AG04449 (cell line): ENCODE measurements around the gene SMARCD1.

Source experiments
- CTCF ChIA-PET: fragments of 350-600 bp; formaldehyde crosslinking; extraction: SDS; loops from one replicate; lab custom pipeline; 2021; ENCODE audit warnings: antibody characterized with exemption; lab: Yijun Ruan, JAX
- POLR2A ChIA-PET: fragments of 400-600, 350-600 bp; formaldehyde crosslinking; extraction: SDS; loops from one replicate; lab custom pipeline; 2020; ENCODE audit warnings: antibody characterized with exemption, inconsistent platforms; lab: Yijun Ruan, JAX
- DNase-seq: peaks from one replicate; pipeline ENCODE4 v3.0.0-alpha.2; 2010; ENCODE audit warnings: low read depth, low spot score
- H3K4me3 ChIP-seq: 2 replicates; pipeline ENCODE4 v1.5.1; 2011; ENCODE audit warnings: low read depth, mild to moderate bottlenecking, control low read depth, low read length
- TF ChIP-seq, protein P1 (sequence below): IDR thresholded peaks from one replicate; pipeline ENCODE4 v1.5.1; 2011; ENCODE audit warnings: mild to moderate bottlenecking, moderate library complexity, low read length, control low read depth, inconsistent platforms; ENCODE audit not compliant: insufficient read depth; ENCODE audit errors: missing control alignments

SMARCD1 gene

DNA sequence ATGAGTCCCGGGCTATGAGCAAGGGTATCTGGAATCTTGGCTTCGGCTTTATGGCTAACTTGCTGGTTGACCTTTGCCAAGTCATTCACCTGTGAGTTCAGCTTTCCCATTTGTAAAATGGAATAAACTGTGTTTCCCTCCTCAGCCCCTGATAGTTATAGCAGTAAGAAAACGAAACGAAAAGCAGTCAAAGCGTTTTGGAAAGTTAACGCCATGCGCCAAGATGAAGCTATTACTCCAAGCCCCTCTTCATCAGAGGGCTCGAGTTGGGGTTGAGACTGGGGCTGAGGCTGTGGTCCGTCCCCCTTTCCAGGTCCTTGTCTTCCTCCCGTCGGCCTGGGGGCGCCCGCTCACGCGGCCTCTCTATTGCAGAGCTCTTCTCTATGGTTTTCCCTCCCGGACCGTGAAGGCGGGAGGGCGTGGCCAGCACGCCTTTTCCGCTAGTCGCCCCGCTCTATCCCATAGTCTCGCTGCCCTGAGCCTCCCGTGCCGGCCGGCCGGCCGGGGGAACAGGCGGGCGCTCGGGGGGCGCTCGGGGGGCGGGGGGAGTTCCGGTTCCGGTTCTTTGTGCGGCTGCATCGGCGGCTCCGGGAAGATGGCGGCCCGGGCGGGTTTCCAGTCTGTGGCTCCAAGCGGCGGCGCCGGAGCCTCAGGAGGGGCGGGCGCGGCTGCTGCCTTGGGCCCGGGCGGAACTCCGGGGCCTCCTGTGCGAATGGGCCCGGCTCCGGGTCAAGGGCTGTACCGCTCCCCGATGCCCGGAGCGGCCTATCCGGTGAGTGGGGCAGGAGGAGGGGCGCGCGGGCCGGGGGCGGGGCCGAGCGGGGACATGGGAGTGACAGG lies at the start of gene SMARCD1:
SMARCD1 (plus strand) TSS at position 568 of the 840 bp plus-strand sequence; CDS start at position 596, 28 bp downstream.
- POLR2A ChIA-PET: interaction anchor here (0.6 to 1.5 kb wide), 9 partner anchors 14 to 218 kb away, joined by 3 to 9 read pairs (median 3); partner anchors contain the start of genes CERS5 and COX14
- CTCF ChIA-PET: interaction anchor here (0.8 to 12.4 kb wide), 20 partner anchors 11 to 614 kb away, joined by 3 to 244 read pairs (median 6); partner anchors contain the start of genes AQP6, COX14 and GPD1
- TF ChIP-seq, protein P1, sequence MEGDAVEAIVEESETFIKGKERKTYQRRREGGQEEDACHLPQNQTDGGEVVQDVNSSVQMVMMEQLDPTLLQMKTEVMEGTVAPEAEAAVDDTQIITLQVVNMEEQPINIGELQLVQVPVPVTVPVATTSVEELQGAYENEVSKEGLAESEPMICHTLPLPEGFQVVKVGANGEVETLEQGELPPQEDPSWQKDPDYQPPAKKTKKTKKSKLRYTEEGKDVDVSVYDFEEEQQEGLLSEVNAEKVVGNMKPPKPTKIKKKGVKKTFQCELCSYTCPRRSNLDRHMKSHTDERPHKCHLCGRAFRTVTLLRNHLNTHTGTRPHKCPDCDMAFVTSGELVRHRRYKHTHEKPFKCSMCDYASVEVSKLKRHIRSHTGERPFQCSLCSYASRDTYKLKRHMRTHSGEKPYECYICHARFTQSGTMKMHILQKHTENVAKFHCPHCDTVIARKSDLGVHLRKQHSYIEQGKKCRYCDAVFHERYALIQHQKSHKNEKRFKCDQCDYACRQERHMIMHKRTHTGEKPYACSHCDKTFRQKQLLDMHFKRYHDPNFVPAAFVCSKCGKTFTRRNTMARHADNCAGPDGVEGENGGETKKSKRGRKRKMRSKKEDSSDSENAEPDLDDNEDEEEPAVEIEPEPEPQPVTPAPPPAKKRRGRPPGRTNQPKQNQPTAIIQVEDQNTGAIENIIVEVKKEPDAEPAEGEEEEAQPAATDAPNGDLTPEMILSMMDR: peak; percentile 72
- DNase-seq: no peak
- H3K4me3 ChIP-seq: peak within 1 kb of the TSS; percentile 84

DNA sequence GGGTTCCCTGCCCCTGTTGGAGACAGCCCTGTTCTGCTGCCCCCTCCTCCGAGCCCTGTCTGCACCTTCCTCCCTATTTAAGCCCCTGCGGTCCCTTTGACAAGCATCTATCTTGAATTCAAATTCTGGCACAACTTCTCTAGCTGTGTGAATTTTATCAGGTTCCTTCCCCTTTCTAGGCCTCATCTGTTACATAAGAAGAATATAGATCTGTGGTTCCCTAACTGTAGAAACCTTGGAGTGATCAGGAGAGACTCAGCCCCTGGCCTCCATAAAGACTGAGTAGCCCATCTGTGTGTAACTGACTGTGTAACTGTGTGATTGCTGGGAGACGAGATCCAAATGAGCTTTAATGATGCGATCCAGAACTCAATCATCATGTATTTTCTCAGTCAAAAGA lies 46.8 kb upstream of the SMARCD1 start:
- POLR2A ChIA-PET: no interaction called here
- TF ChIP-seq, protein P1: no peak
- no peak overlapping the region for H3K4me3 ChIP-seq
- no peak for DNase-seq
- CTCF ChIA-PET: interaction anchor here (0.6 to 11.0 kb wide), 28 partner anchors 8 to 258 kb away, joined by 3 to 254 read pairs (median 10); partner anchors contain the start of genes AQP6, RACGAP1 and SMARCD1

- no peak for DNase-seq
- H3K4me3 ChIP-seq: no peak overlapping the region
- TF ChIP-seq, protein P1: peak; percentile 90
- ChIA-PET CTCF (interaction anchor here (0.6 to 11.0 kb wide), 32 partner anchors 9 to 172 kb away, joined by 3 to 254 read pairs (median 8); partner anchors contain the start of genes AQP6, RACGAP1 and SMARCD1), POLR2A (interaction anchor here (0.8 kb wide), 1 partner anchor 72 kb away, joined by 3 read pairs; the partner anchor contains the start of gene COX14)
Observed at GRCh38 chr12:50039151-50039835, 45.8 kb upstream of the SMARCD1 start.

- POLR2A ChIA-PET: no interaction called here
- no peak overlapping the region for H3K4me3 ChIP-seq
- DNase-seq: no peak
- CTCF ChIA-PET: interaction anchor here (1.4 to 11.0 kb wide), 12 partner anchors 11 to 173 kb away, joined by 3 to 254 read pairs (median 28); partner anchors contain the start of genes AQP6 and RACGAP1
- TF ChIP-seq, protein P1: no peak
Observed at GRCh38 chr12:50040657-50041056, 44.5 kb upstream of the SMARCD1 start.

GRCh38 chr12:50041062-50041860 lies 43.9 kb upstream of the SMARCD1 start:
- TF ChIP-seq, protein P1: no peak
- DNase-seq: no peak
- ChIA-PET POLR2A (no interaction called here), CTCF (interaction anchor here (2.9 to 11.0 kb wide), 8 partner anchors 11 to 174 kb away, joined by 21 to 254 read pairs (median 56); partner anchors contain the start of genes AQP6 and RACGAP1)
- H3K4me3 ChIP-seq: no peak overlapping the region
